HEK293 (cell line): Measurements from ENCODE around the gene NOB1.

Experiments used
- CTCF ChIP-seq: fragments of 450-650 bp; formaldehyde crosslinking; IDR thresholded peaks from 2 replicates; pipeline ENCODE4 v1.5.1; 2016; ENCODE audit warnings: missing biosample characterization, missing genetic modification characterization
- HOXA7 ChIP-seq: sonication (generic); formaldehyde crosslinking; IDR thresholded peaks from 2 replicates; pipeline ENCODE4 v1.8.1; 2022; ENCODE audit warnings: missing genetic modification reagents, borderline replicate concordance
- KLF9 ChIP-seq: fragments of 450-650 bp; formaldehyde crosslinking; IDR thresholded peaks from 2 replicates; pipeline ENCODE4 v1.5.1; 2016; ENCODE audit warnings: missing biosample characterization, missing genetic modification characterization, low read depth
- PRDM1 ChIP-seq: fragments of 450-650 bp; formaldehyde crosslinking; IDR thresholded peaks from 2 replicates; pipeline ENCODE4; 2016; ENCODE audit warnings: missing biosample characterization, missing genetic modification characterization
- REST ChIP-seq: fragments of 450-650 bp; formaldehyde crosslinking; IDR thresholded peaks from 2 replicates; pipeline ENCODE4 v1.5.1; 2016; ENCODE audit warnings: missing biosample characterization, missing genetic modification characterization
- SCRT1 ChIP-seq: fragments of 450-650 bp; formaldehyde crosslinking; IDR thresholded peaks from 2 replicates; pipeline ENCODE4 v1.5.1; 2016; ENCODE audit warnings: missing biosample characterization, missing genetic modification characterization, borderline replicate concordance
- YY1 ChIP-seq: fragments of 450-650 bp; formaldehyde crosslinking; IDR thresholded peaks from 2 replicates; pipeline ENCODE4 v1.5.1; 2018; ENCODE audit warnings: missing biosample characterization, missing genetic modification characterization
- ZFP37 ChIP-seq: fragments of 450-650 bp; formaldehyde crosslinking; IDR thresholded peaks from 2 replicates; pipeline ENCODE4 v1.5.1; 2016; ENCODE audit warnings: missing biosample characterization, missing genetic modification characterization
- ZFP41 ChIP-seq: fragments of 450-650 bp; formaldehyde crosslinking; IDR thresholded peaks from 2 replicates; pipeline ENCODE4 v1.5.1; 2016; ENCODE audit warnings: missing biosample characterization, missing genetic modification characterization, borderline replicate concordance
- ZNF274 ChIP-seq, 2 experiments: fragments of 200-500 bp in 1 of 2; fragments of 450-650 bp in 1 of 2; sonication (Bioruptor generic) in 1 of 2; formaldehyde crosslinking in 1 of 2; IDR thresholded peaks; 2 replicates each; pipeline versions ENCODE4 v1.5.1 to v1.6.1; 2014 to 2016; ENCODE audit warnings: borderline replicate concordance in 1 of 2, inconsistent platforms in 1 of 2, low read length in 1 of 2, missing biosample characterization in 1 of 2, missing genetic modification characterization in 1 of 2
- ZNF76 ChIP-seq: fragments of 450-650 bp; formaldehyde crosslinking; IDR thresholded peaks from 2 replicates; pipeline ENCODE4; 2016; ENCODE audit warnings: low read depth, missing biosample characterization, missing genetic modification characterization, borderline replicate concordance
- TF ChIP-seq, protein P1 (sequence below): fragments of 450-650 bp; formaldehyde crosslinking; optimal IDR thresholded peaks from 2 replicates; pipeline ENCODE3; 2016; ENCODE audit warnings: missing biosample characterization, mild to moderate bottlenecking, missing genetic modification characterization

DNA sequence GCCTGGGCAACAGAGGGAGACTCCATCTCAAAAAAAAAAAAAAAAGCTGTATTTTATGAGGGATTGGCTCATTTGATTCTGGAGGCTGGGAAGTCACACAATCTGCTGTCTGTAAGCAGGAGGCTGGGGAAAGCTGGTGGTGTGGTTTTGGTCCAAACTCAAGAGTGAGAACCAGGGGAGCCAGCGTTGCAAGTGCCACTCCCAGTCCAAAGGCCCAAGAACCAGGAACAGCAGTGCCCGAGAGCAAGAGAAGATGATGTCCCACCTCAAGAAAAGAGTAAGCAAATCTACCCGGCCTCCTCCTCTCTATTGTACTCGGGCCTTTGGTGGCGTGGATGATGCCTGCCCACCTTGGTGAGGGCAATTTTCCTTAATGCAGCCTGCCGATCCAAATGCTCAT, 22.6 kb downstream of the NOB1 start:
- TF ChIP-seq HOXA7 (no peak), ZNF76 (tag by site-specific recombination) (no peak), ZFP37 (tag by site-specific recombination) (no peak), CTCF (tag by site-specific recombination) (no peak), ZFP41 (no peak), KLF9 (tag by site-specific recombination) (no peak), YY1 (no peak), SCRT1 (tag by site-specific recombination) (no peak), REST (tag by site-specific recombination) (no peak), ZNF274 (IDR thresholded peaks at IDR 0.05; ENCODE audit: low read length) (no peak), ZNF274 (tag by site-specific recombination; IDR thresholded peaks at IDR 0.05; ENCODE audit: borderline replicate concordance) (no peak), PRDM1 (tag by site-specific recombination) (no peak)
- TF ChIP-seq, protein P1, sequence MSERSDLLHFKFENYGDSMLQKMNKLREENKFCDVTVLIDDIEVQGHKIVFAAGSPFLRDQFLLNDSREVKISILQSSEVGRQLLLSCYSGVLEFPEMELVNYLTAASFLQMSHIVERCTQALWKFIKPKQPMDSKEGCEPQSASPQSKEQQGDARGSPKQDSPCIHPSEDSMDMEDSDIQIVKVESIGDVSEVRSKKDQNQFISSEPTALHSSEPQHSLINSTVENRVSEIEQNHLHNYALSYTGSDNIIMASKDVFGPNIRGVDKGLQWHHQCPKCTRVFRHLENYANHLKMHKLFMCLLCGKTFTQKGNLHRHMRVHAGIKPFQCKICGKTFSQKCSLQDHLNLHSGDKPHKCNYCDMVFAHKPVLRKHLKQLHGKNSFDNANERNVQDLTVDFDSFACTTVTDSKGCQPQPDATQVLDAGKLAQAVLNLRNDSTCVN (tag by site-specific recombination) = no peak
